HL-60 (cell line): ENCODE results near the gene TAF5L.
"Not testable (repeated sequence)": the region's sequence is repeated elsewhere in the genome, so short reads cannot be mapped to it uniquely, and the experiment has no call there.

Source experiments
- DNase-seq, 2 experiments: peaks; one replicate each; pipeline ENCODE4 v3.0.0-alpha.2; 2010 to 2020; ENCODE audit warnings: low read depth in 1 of 2, low spot score in 1 of 2
- H3K27ac ChIP-seq: fragments of 250-450 bp; sonication (Bioruptor Pico); replicated peaks from 2 replicates; pipeline ENCODE4 v1.5.1; 2020; ENCODE audit warnings: mild to moderate bottlenecking, moderate library complexity
- H3K27me3 ChIP-seq: fragments of 250-450 bp; sonication (Bioruptor Pico); 2 replicates; pipeline ENCODE4 v1.5.1; 2021; ENCODE audit warnings: mild to moderate bottlenecking, moderate library complexity; ENCODE audit not compliant: insufficient read depth, poor library complexity, severe bottlenecking
- H3K4me3 ChIP-seq: replicated peaks from 2 replicates; pipeline ENCODE4 v1.5.1; 2011; ENCODE audit warnings: mild to moderate bottlenecking, control low read depth, low read length; ENCODE audit not compliant: insufficient read depth
- GABPA ChIP-seq: IDR thresholded peaks from 2 replicates; pipeline ENCODE4 v1.6.1; 2012; ENCODE audit warnings: low read depth
- POLR2AphosphoS5 ChIP-seq: IDR thresholded peaks from 2 replicates; pipeline ENCODE4 v1.6.1; 2012; ENCODE audit warnings: low read depth
- SPI1 ChIP-seq: IDR thresholded peaks from 2 replicates; pipeline ENCODE4 v1.6.1; 2012; ENCODE audit warnings: low read depth, mild to moderate bottlenecking, borderline replicate concordance
- TF ChIP-seq, protein P1 (sequence below): IDR thresholded peaks from 2 replicates; pipeline ENCODE4 v1.6.1; 2012; ENCODE audit warnings: low read depth; ENCODE audit not compliant: insufficient replicate concordance
- TF ChIP-seq, protein P2 (sequence below): IDR thresholded peaks from one replicate; pipeline ENCODE4 v1.5.1; 2011; ENCODE audit warnings: low read length, control low read depth, inconsistent platforms; ENCODE audit not compliant: insufficient read depth

The TAF5L gene

DNA sequence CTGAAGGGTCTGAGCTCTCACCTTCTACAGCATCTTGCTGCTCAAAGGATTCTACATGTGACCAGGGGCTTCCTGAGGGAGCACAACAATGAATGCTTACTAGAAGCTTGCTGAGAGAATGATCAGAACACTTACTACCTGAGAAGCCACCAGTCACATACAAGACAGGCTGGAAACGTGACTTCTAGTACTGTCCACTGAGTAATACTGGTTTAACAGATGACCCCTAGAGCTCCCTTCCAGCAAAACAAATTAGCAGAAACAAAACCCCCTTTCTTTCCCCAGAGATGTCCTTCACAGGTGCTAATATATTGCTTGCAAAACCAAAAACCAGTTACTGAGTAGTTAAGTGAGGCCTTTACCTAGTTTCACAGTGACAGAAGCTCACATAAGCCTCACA, 2.1 kb downstream of the TAF5L start:
- DNase-seq, result no peak
- Histone ChIP-seq H3K27ac (no peak overlapping the region), H3K27me3 (no peaks in the 10 kb centered on the region), H3K4me3 (no peak overlapping the region)
- TF ChIP-seq, protein P1, sequence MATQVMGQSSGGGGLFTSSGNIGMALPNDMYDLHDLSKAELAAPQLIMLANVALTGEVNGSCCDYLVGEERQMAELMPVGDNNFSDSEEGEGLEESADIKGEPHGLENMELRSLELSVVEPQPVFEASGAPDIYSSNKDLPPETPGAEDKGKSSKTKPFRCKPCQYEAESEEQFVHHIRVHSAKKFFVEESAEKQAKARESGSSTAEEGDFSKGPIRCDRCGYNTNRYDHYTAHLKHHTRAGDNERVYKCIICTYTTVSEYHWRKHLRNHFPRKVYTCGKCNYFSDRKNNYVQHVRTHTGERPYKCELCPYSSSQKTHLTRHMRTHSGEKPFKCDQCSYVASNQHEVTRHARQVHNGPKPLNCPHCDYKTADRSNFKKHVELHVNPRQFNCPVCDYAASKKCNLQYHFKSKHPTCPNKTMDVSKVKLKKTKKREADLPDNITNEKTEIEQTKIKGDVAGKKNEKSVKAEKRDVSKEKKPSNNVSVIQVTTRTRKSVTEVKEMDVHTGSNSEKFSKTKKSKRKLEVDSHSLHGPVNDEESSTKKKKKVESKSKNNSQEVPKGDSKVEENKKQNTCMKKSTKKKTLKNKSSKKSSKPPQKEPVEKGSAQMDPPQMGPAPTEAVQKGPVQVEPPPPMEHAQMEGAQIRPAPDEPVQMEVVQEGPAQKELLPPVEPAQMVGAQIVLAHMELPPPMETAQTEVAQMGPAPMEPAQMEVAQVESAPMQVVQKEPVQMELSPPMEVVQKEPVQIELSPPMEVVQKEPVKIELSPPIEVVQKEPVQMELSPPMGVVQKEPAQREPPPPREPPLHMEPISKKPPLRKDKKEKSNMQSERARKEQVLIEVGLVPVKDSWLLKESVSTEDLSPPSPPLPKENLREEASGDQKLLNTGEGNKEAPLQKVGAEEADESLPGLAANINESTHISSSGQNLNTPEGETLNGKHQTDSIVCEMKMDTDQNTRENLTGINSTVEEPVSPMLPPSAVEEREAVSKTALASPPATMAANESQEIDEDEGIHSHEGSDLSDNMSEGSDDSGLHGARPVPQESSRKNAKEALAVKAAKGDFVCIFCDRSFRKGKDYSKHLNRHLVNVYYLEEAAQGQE, result no peak
- TF ChIP-seq SPI1, result no peak
- TF ChIP-seq, protein P2, sequence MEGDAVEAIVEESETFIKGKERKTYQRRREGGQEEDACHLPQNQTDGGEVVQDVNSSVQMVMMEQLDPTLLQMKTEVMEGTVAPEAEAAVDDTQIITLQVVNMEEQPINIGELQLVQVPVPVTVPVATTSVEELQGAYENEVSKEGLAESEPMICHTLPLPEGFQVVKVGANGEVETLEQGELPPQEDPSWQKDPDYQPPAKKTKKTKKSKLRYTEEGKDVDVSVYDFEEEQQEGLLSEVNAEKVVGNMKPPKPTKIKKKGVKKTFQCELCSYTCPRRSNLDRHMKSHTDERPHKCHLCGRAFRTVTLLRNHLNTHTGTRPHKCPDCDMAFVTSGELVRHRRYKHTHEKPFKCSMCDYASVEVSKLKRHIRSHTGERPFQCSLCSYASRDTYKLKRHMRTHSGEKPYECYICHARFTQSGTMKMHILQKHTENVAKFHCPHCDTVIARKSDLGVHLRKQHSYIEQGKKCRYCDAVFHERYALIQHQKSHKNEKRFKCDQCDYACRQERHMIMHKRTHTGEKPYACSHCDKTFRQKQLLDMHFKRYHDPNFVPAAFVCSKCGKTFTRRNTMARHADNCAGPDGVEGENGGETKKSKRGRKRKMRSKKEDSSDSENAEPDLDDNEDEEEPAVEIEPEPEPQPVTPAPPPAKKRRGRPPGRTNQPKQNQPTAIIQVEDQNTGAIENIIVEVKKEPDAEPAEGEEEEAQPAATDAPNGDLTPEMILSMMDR, result no peak
- no peak for TF ChIP-seq GABPA
- TF ChIP-seq POLR2AphosphoS5, result no peak

GRCh38 chr1:229623225-229623624, 2.7 kb downstream of the TAF5L start:
- TF ChIP-seq, protein P1, result no peak
- TF ChIP-seq POLR2AphosphoS5 (no peak), SPI1 (no peak), GABPA (no peak)
- TF ChIP-seq, protein P2, result no peak
- DNase-seq, result no peak
- H3K4me3 ChIP-seq, result no peak overlapping the region
- H3K27me3 ChIP-seq, result no peaks in the 10 kb centered on the region
- H3K27ac ChIP-seq, result no peak overlapping the region

DNA sequence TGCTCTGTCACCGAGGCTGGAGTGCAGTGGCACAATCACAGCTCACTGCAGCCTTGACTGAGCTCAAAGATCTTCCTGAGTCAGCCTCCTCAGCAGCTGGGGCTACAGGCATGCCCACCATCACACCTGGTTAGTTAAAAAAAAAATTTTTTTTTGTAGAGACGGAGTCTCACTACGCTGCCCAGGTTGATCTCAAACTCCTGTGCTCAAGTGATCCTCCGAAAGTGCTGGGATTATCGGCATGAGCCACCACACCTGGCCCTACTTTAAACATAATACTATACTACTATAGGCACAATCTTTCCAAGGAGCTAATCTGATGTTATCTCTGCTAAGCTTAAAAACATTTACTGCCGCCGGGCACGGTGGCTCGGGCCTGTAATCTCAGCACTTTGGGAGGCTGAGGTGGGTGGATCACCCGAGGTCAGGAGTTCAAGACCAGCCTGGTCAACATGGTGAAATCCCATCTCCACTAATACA, 3.2 kb downstream of the TAF5L start:
- not testable (repeated sequence) for H3K27ac ChIP-seq, H3K27me3 ChIP-seq, DNase-seq, H3K4me3 ChIP-seq

- Histone ChIP-seq H3K4me3 (no peak overlapping the region), H3K27ac (no peak overlapping the region), H3K27me3 (no peaks in the 10 kb centered on the region)
- no peak for DNase-seq
- TF ChIP-seq SPI1, result no peak
- TF ChIP-seq, protein P2, result no peak
- no peak for TF ChIP-seq POLR2AphosphoS5
- TF ChIP-seq, protein P1, result no peak
These were observed 4.3 kb downstream of the TAF5L start for GRCh38 chr1:229621663-229622062.
